Glomerular visceral epithelial cell (primary cell): ENCODE data around the gene BLTP2.
"Not testable (repeated sequence)": the region's sequence is repeated elsewhere in the genome, so short reads cannot be mapped to it uniquely, and the experiment has no call there.

ENCODE experiments used
- DNase-seq: peaks from one replicate; pipeline ENCODE4 v3.0.0-alpha.2; 2016; ENCODE audit errors: extremely low spot score

The BLTP2 gene

DNA sequence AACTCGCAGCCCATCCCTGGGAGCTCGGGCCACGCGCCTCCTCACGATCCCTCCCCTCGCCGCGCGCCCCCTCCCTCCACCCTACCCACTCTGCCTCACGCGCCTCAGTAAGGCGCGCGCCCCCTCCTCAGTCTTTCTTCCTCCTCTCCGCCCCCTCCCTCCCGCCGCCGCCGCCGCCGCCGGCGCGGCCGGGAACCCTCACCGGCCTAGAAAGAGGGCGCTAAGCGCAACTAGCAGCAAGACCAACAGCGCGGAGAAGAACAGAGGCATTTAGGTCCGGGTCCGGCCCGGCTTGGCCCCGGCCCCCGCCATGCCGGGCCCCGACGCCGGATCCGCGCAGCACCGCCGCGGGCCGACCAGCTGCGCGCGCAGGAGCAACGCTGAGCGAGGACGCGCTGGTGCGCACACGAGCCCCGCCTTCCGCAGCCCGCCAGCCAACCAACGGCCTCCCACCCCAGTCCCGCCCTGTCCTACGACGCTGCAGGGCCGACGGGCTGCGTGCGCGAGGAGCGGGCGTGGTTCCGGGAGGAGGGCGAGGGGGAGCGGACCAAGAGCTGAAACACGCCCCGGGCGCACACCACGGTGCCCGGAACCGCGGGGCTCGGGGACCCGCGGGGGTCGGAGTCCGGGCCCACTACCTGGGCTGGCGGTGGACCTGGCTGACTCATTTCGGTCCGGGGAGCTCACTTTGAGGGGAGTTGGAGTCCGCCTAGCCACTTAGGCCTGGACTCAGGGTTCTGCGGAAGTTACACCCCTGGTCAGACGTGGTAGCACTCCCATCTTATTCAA, at the start of gene BLTP2:
Gene BLTP2 (minus strand): TSS at position 372 of the 789 bp plus-strand sequence. CDS start 102 bp downstream, at position 270.
- peak; percentile 96 for DNase-seq

DNA sequence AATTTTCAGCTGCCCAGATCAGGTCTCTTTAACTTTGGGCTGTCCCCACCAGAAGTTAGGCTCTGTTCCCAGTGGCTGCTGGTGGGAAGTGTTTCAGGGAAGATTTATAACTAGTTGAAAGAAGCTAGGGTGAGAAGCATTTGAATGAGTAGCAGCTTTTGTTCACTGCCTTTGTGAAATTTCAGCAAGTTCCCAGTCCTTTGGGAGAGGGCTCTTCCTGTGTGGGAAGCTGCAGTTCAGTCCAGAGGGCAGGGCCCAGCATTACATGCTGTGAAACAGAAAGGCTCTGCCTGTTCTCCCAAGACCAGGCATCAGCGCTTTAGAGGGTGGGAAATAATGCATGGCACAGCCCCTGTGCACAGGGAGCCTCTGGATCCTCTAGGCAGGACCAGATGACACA, 48.9 kb upstream of the BLTP2 start:
- no peak for DNase-seq

- DNase-seq = no peak
Observed at GRCh38 chr17:28689011-28689410, 44.1 kb upstream of the BLTP2 start.

DNA sequence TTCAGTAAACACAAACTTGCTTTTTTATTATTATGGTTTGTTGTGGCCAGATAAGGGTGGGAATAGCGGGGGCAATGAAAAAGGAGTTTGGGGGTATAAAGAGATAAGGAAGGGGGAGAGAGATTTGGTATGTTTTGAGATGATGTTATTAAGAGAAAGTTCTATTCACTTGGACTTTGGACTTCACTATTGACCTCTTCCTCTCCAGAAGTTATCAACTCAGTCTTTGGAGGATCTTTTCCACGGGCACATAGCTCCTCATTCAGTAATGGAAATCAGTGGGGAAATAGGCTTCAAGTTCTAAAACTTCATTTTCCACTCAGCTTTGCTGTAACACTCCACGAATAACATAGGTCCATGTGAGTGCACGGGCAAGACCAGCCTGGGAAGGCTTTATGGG, 43.5 kb upstream of the BLTP2 start:
- DNase-seq = no peak

GRCh38 chr17:28686296-28686695, 41.3 kb upstream of the BLTP2 start:
- DNase-seq = no peak

GRCh38 chr17:28685366-28685765, 40.4 kb upstream of the BLTP2 start:
- DNase-seq = no peak

DNA sequence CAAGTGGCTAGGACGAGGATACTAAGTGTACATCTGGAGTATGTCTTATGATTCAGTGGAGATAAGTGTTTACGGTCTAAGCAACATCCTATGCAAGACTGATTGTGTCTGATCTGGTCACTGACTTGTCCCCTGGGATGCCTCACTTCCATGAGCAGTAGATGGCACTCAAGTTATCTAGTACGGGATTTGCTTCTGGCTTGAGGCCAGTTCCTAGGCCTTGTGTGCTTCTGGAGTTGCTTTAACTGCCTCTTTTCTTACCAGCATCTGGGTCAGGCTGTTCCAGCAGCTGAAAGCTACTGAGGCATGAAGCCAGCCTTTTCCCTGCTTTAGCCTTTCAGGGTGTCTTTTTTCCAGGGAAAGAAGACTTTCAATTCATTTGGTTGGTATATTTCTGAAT, 40.0 kb upstream of the BLTP2 start:
- peak; percentile 55 for DNase-seq

- no peak for DNase-seq
Observed at GRCh38 chr17:28682655-28683054, 37.7 kb upstream of the BLTP2 start.

- peak; percentile 16 for DNase-seq
Observed at GRCh38 chr17:28675980-28676379, 31.0 kb upstream of the BLTP2 start.

DNA sequence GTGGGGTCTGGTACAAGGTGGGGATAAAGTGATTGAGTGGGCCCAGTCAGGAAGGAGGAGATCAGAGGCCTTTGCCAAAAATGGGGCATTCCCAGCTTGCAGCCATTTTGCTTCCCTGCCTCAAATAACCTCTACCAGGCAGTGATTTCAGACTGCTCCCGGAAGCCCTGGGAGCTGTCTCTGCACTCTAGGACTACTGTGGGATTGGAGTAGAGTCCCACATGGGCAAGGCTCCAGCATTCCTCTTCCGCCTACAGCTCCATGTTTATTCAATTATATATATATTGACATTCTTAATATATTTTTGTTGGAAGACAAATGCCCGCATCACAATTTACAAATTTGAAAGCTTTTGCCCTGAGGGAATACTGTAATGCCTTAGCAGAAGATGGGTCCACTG, 30.5 kb upstream of the BLTP2 start:
- DNase-seq = no peak

- DNase-seq = no peak
Observed at GRCh38 chr17:28669918-28670317, 25.0 kb upstream of the BLTP2 start.

GRCh38 chr17:28667870-28668269, 22.9 kb upstream of the BLTP2 start:
- no peak for DNase-seq

DNA sequence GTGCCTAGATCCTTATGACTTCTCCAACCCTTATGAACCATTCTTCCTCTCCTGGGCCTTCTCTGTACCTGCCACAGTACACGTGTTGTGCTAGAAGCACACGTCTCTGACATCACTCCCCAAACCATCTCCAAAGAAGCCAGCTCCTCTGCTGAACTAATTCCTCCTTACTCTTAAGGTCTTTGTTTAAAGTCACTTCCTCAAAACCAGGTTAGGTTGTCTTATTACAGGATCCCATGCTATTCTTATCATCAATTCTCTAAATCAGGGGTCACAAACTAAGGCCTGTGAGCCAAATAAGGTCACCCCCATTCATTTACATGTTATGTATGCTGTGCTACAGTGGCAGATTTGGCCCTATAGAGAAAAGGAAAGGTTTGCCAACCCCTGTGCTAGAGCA, 21.0 kb upstream of the BLTP2 start:
- no peak for DNase-seq

DNA sequence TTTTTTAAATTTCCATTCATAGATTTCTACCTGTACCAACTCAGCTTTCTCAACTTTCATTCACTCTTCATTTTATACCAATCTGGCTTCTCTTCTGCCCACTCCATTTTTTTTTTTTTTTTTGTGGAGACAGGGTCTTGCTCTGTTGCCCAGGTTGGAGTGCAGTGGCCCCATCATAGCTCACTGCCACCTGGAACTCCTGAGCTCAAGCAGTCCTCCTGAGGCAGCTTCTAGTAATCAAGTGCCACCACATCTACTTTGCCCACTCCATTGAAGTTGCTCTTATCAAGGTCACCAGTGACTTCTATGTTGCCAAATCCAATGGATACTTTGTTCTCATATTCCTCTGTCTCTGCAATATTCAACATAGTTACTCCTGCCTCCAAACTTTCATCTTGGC, 18.8 kb upstream of the BLTP2 start:
- no peak for DNase-seq

DNA sequence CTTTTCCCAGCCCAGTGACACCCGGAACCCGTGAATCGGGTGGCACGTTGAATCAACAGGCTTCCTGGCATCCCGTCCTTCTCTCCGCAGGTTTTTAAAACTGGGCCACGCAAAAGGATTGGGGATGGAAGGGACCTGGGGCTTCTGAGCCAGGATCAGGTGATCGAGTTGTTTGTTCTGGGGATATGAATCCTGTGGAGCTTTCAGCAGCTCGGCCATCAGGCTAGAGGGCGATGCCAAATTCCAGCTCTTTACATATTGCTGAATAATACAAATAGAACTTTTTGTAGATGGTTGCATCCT, 17.5 kb upstream of the BLTP2 start:
- no peak for DNase-seq

GRCh38 chr17:28661635-28662526, 16.9 kb upstream of the BLTP2 start, which contains the start of the genes SDF2 and SUPT6H:
TSS of gene SDF2 (minus strand) at chr17:28661906. CDS start at chr17:28661876, 30 bp downstream.
TSS of gene SUPT6H (plus strand) at chr17:28662205. CDS start at chr17:28673402, 11,197 bp downstream.
- DNase-seq = peak; percentile 82

DNA sequence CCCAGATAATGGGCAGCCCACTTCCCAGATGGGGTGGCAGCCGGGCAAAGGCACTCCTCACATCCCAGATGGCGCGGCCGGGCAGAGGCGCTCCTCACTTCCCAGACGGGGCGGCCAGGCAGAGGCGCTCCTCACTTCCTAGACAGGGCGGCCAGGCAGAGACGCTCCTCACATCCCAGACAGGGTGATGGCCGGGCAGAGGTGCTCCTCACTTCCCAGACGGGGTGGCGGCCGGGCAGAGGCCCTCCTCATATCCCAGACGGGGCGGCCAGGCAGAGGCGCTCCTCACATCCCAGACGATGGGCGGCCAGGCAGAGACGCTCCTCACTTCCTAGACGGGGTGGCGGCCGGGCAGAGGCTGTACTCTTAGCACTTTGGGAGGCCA, 14.5 kb upstream of the BLTP2 start:
- DNase-seq = not testable (repeated sequence)

DNA sequence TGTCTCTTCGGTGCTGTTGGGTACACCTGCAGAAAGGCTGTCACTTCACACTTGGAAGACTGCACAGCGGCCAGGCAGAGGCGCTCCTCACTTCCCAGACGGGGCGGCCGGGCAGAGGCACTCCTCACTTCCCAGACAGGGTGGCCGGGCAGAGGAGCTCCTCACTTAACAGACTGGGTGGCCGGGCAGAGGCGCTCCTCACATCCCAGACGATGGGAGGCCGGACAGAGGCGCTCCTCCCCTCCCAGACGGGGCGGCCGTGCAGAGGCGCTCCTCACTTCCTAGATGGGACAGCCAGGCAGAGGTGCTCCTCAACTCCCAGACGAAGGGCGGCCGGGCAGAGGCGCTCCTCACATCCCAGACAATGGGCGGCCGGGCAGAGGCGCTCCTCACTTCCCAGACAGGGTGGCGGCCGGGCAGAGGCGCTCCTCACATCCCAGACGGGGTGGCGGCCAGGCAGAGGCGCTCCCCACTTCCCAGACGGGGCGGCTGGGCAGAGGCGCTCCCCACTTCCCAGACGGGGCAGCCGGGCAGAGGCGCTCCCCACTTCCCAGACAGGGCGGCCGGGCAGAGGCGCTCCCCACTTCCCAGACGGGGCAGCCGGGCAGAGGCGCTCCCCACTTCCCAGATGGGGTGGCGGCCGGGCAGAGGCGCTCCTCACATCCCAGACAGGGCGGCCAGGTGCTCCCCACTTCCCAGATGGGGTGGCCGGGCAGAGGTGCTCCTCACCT, 14.0 kb upstream of the BLTP2 start:
- DNase-seq = not testable (repeated sequence)

- not testable (repeated sequence) for DNase-seq
Observed at GRCh38 chr17:28658342-28658741, 13.4 kb upstream of the BLTP2 start.

DNA sequence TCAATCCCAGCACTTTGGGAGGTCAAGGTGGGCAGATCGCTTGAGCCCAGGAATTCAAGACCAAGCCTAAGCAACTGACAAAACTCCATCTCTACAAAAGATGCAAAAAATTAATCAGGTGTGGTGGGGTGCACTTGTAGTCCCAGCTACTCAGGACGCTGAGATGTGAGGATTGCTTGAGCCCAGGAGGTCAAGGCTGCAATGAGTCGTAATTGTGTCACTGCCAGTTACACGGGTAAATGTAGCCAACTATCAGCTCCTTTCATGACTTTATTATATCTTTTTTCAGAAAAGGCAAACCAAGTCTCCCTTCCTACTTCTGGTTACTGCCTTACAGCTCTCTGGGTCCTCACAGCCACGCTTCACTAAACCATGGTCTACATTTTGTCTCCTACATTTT, 12.8 kb upstream of the BLTP2 start:
- DNase-seq = peak; percentile 12

DNA sequence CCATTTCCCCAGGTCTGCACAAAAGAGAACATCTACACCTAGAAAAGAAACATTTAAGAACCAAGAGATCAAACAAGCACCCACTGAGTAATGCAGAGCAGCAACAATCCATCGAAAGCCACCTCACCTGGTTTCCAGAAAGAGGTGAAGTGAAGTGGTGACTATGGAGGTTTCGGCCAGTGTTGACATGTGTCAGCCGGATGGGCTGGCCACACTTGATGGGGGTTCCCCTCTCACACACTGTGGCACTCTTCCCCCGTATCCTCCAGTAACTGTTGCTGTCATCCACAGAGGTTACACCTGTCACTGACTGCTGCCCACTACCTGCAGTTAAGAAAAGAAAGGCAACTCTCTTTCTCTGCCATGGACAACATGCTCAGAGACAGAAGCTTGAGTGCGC, 10.2 kb upstream of the BLTP2 start:
- DNase-seq = no peak

GRCh38 chr17:28648698-28649097, 3.7 kb upstream of the BLTP2 start:
- no peak for DNase-seq
